Activated B cell treated with CpG ODN at 0.5 μM for 24 hours (primary cell): ENCODE data around the gene ZNF780B. TPM values are rescaled to one million over a fixed set of nuclear protein-coding genes. Genes with fewer than 3 reads are reported as not detected.

Source experiments
- ATAC-seq: fragments of 200-7000 bp; cut with Tn5 transposase; one replicate; pipeline ENCODE4 v1.10.0; 2021; ENCODE audit warnings: low read depth, mild to moderate bottlenecking, moderate library complexity
- CTCF ChIA-PET: fragments of 350-600 bp; sonication (Branson Sonifier 250); formaldehyde crosslinking; loops from one replicate; lab custom pipeline; 2021; ENCODE audit warnings: antibody characterized with exemption; lab: Charles Lee
- POLR2A ChIA-PET: fragments of 350-600 bp; sonication (Branson Sonifier 250); formaldehyde crosslinking; loops from one replicate; lab custom pipeline; 2021; ENCODE audit warnings: antibody characterized with exemption; lab: Charles Lee
- DNase-seq: peaks from one replicate; pipeline ENCODE4 v3.0.0; 2022
- H3K27ac Mint-ChIP-seq: one replicate; pipeline ENCODE4 v1.8.0; 2020; ENCODE audit warnings: mixed read lengths
- H3K27me3 Mint-ChIP-seq: one replicate; pipeline ENCODE4 v1.8.0; 2021; ENCODE audit warnings: mixed read lengths
- H3K36me3 Mint-ChIP-seq: one replicate; pipeline ENCODE4 v1.8.0; 2021; ENCODE audit warnings: low read depth, mixed read lengths
- H3K4me1 Mint-ChIP-seq: one replicate; pipeline ENCODE4 v1.8.0; 2021; ENCODE audit warnings: mixed read lengths
- H3K4me3 Mint-ChIP-seq: one replicate; pipeline ENCODE4 v1.8.0; 2020; ENCODE audit warnings: mild to moderate bottlenecking, mixed read lengths
- H3K9me3 Mint-ChIP-seq: one replicate; pipeline ENCODE4 v1.8.0; 2020; ENCODE audit warnings: mixed read lengths
- CTCF ChIP-seq: fragments of 200-600 bp; IDR thresholded peaks from one replicate; pipeline ENCODE4 v1.8.0; 2022; ENCODE audit warnings: antibody characterized with exemption, mild to moderate bottlenecking
- intact Hi-C: fragments of 100-400 bp; cut with micrococcal nuclease; formaldehyde crosslinking; loops from one replicate; pipeline ENCODE4 v1.15.1; 2024
- total RNA-seq: library from RNA; stranded (reverse); gene quantifications from 2 replicates; pipeline ENCODE4 v1.2.3, GENCODE V29; 2022

Gene ZNF780B
- total RNA-seq, 1 donor from 2014 or later = 51.1 TPM

- DNase-seq (no peak), ATAC-seq (no peak)
- H3K27ac Mint-ChIP-seq = peak overlapping the region; percentile 100
- H3K9me3 Mint-ChIP-seq = peaks cover 5% of the 10 kb centered on the region
- TF ChIP-seq CTCF = no peak
- H3K27me3 Mint-ChIP-seq = peaks cover 16% of the 10 kb centered on the region
- H3K36me3 Mint-ChIP-seq = peaks cover 19% of the 10 kb centered on the region
- CTCF ChIA-PET = interaction anchor here (0.9 kb wide), 1 partner anchor 120 kb away, joined by 3 read pairs; the partner anchor contains the start of gene PSMC4
- POLR2A ChIA-PET = interaction anchor here (0.5 to 2.2 kb wide), 9 partner anchors 35 to 611 kb away, joined by 3 to 19 read pairs (median 5); partner anchors contain the start of genes AKT2, PSMC4, ZNF546 and ZNF780B
- peak overlapping the region; percentile 100 for H3K4me3 Mint-ChIP-seq
- intact Hi-C loops = no loop called here
- H3K4me1 Mint-ChIP-seq = peaks cover 35% of the 10 kb centered on the region
These were observed 35.4 kb upstream of the ZNF780B start for GRCh38 chr19:40091205-40092129.

GRCh38 chr19:40090241-40091204 lies 34.5 kb upstream of the ZNF780B start, which contains the start of gene ZNF780A:
Gene ZNF780A, minus strand, starts transcription at chr19:40090943. Its CDS starts 6,190 bp downstream, at chr19:40084753.
- H3K4me3 Mint-ChIP-seq = peak within 1 kb of the TSS; percentile 100
- POLR2A ChIA-PET = interaction anchor here (0.6 to 2.2 kb wide), 9 partner anchors 34 to 610 kb away, joined by 3 to 19 read pairs (median 5); partner anchors contain the start of genes AKT2, PSMC4, ZNF546 and ZNF780B
- DNase-seq (peak; percentile 71), ATAC-seq (peak; percentile 84)
- TF ChIP-seq CTCF = no peak
- peaks cover 12% of the 10 kb centered on the region for H3K27me3 Mint-ChIP-seq
- H3K9me3 Mint-ChIP-seq = peaks cover under 1% of the 10 kb centered on the region
- CTCF ChIA-PET = interaction anchor here (0.9 kb wide), 2 partner anchors 120 kb away, joined by 3 read pairs; partner anchors contain the start of gene PSMC4
- H3K36me3 Mint-ChIP-seq = peaks cover 19% of the 10 kb centered on the region
- peaks cover 35% of the 10 kb centered on the region for H3K4me1 Mint-ChIP-seq
- intact Hi-C loops = loop anchor here (1.0 kb wide), 2 partner anchors 34 to 93 kb away; partner anchors contain the start of genes ZNF546 and ZNF780B
- H3K27ac Mint-ChIP-seq = peak within 1 kb of the TSS; percentile 100

- intact Hi-C loops = no loop called here
- peak overlapping the region; percentile 100 for H3K4me3 Mint-ChIP-seq
- peak overlapping the region; percentile 100 for H3K27ac Mint-ChIP-seq
- ChIA-PET POLR2A (interaction anchor here (0.7 to 2.2 kb wide), 2 partner anchors 33 to 145 kb away, joined by 3 to 19 read pairs; partner anchors contain the start of gene ZNF780B), CTCF (interaction anchor here (0.9 kb wide), 1 partner anchor 119 kb away, joined by 3 read pairs; no protein-coding TSS in a partner anchor)
- H3K9me3 Mint-ChIP-seq = no peaks in the 10 kb centered on the region
- TF ChIP-seq CTCF = no peak
- ATAC-seq = no peak
- H3K27me3 Mint-ChIP-seq = peaks cover 1% of the 10 kb centered on the region
- no peak for DNase-seq
- peaks cover 25% of the 10 kb centered on the region for H3K36me3 Mint-ChIP-seq
- peaks cover 35% of the 10 kb centered on the region for H3K4me1 Mint-ChIP-seq
These were observed 33.4 kb upstream of the ZNF780B start for GRCh38 chr19:40089462-40089861.

DNA sequence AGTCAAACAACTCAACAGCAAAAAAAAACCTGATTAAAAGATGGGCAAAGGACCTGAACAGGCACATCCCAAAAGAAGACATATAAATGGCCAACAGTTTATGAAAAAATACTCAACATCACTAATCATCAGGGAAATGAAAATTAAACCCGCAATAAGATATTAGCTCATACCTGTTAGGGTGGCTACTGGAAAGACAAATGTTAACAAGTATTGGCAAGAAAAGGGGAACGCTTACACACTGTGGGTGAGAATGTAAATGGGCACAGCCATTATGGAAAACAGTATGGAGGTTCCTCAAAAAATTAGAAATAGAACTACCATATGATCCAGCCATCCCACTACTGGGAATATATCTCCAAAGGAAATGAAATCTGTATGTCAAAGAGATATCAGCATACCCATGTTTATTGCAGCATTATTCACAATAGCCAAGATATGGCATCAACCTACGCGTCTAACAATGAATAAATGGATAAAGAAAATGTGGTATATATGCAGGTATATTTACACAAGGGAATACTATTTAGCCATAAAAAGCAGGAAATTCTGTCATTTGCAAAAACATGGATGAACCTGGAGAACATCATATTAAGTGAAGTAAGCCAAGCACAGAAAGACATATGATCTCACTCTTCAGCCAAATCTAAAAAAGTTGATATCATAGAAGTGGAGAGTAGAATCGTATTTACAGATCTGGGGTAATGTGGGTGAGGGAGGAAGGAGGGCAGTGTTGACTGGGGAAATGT lies 32.4 kb upstream of the ZNF780B start:
- no peak for TF ChIP-seq CTCF
- no peaks in the 10 kb centered on the region for H3K27me3 Mint-ChIP-seq
- H3K36me3 Mint-ChIP-seq = peaks cover 31% of the 10 kb centered on the region
- no peak for ATAC-seq
- no peaks in the 10 kb centered on the region for H3K9me3 Mint-ChIP-seq
- POLR2A ChIA-PET = no interaction called here
- peak overlapping the region; percentile 21 for H3K4me3 Mint-ChIP-seq
- CTCF ChIA-PET = no interaction called here
- intact Hi-C loops = no loop called here
- H3K4me1 Mint-ChIP-seq = peaks cover 35% of the 10 kb centered on the region
- DNase-seq = no peak
- H3K27ac Mint-ChIP-seq = no peak overlapping the region
